Measurements from ENCODE around the gene ADAMTSL3. TPM values are rescaled to one million over a fixed set of nuclear protein-coding genes. Genes with fewer than 3 reads are reported as not detected.

ADAMTSL3 gene
- total and polyA plus RNA-seq, 2 of the 8 experiments (the other 6 are each of a cell fraction or from before 2014, with no cell fraction given) = 0.35 to 1.4 TPM

DNA sequence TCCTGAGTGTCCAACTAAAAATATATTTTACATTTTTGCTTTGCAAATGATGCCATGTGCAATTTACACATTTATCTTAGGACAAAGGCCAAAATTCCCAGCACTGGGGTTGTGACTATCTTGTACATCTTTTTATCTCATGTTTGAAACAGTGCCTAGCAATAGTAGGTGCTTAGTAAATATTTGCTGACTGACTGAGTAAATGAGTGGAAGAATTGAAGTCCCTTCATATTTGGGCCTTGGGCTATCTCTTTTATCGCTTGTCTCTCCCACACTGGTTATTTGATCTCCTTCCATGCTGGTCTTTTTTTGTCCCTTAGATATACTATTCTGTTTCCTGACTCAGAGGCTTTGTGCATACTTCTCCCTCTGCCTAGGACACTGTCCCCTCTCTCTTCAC is 368.6 kb downstream of the ADAMTSL3 start:
- no peak overlapping the region for H2AK5ac ChIP-seq (ENCODE audit: low read depth, low read length)
- no peak for DNase-seq (ENCODE audit: low read depth in 1 of 2, low spot score in 2 of 2)
- H3K9ac ChIP-seq (replicated peaks in 1 of 4; ENCODE audit: extremely low read depth in 1 of 4, low read depth in 3 of 4, low read length in 3 of 4) = no peak overlapping the region
- no peak overlapping the region for H3K4ac ChIP-seq (replicated peaks; ENCODE audit: insufficient read length, low read depth, low read length)
- no peak overlapping the region for H3K4me2 ChIP-seq (ENCODE audit: insufficient read depth in 1 of 2, low read depth in 2 of 2, low read length in 2 of 2)
- H4K91ac ChIP-seq (replicated peaks; ENCODE audit: insufficient read length, low read length) = no peak overlapping the region
- H3K56ac ChIP-seq (replicated peaks; ENCODE audit: insufficient read length, low read depth, low read length) = no peak overlapping the region
- no peaks in the 10 kb centered on the region for H4K20me1 ChIP-seq (replicated peaks in 1 of 2; ENCODE audit: control insufficient read depth in 1 of 2, insufficient read depth in 2 of 2, low read length in 2 of 2)
- no peak overlapping the region for H3K18ac ChIP-seq (ENCODE audit: extremely low read depth, low read length)
- WGBS, 2 experiments (ENCODE audit: extremely low coverage in 1 of 2, insufficient coverage in 1 of 2, insufficient read length in 1 of 2, insufficient replicate concordance in 2 of 2, low coverage in 1 of 2, low lambda C conversion rate in 2 of 2, missing lambda C conversion rate in 1 of 2) = 94% methylated on average over 1 of the region's 1 CpG; no CpG with 5 or more reads in 1 of the 2 experiments
- no peak overlapping the region for H2BK15ac ChIP-seq (ENCODE audit: low read length)
- no peak overlapping the region for H4K5ac ChIP-seq (ENCODE audit: insufficient read length, low read depth, low read length)
- no peak overlapping the region for H2BK120ac ChIP-seq (replicated peaks; ENCODE audit: low read depth, low read length)
- no peak overlapping the region for H2BK20ac ChIP-seq (ENCODE audit: low read length)
- no peaks in the 10 kb centered on the region for H3K4me1 ChIP-seq (replicated peaks in 1 of 4; ENCODE audit: control insufficient read depth in 3 of 4, insufficient read depth in 4 of 4, low read length in 3 of 4)
- no peak overlapping the region for H4K8ac ChIP-seq (ENCODE audit: extremely low read depth, insufficient read depth, low read length)
- no peaks in the 10 kb centered on the region for H3K36me3 ChIP-seq (ENCODE audit: control insufficient read depth in 2 of 4, insufficient read depth in 4 of 4, low read length in 3 of 4)
- no peak overlapping the region for H2AFZ ChIP-seq (ENCODE audit: low read length)
- H3K79me1 ChIP-seq (ENCODE audit: low read depth, low read length) = no peaks in the 10 kb centered on the region
- H2BK12ac ChIP-seq (ENCODE audit: low read depth, low read length) = no peak overlapping the region
- H3K27me3 ChIP-seq (replicated peaks in 1 of 4; ENCODE audit: control insufficient read depth in 3 of 4, extremely low read depth in 1 of 4, insufficient read depth in 3 of 4, low read length in 3 of 4) = no peaks in the 10 kb centered on the region
- H3K27ac ChIP-seq (ENCODE audit: low read depth, low read length) = no peak overlapping the region
- H3K9me3 ChIP-seq (ENCODE audit: insufficient read depth in 2 of 2, low read depth in 1 of 2, low read length in 1 of 2) = no peaks in the 10 kb centered on the region; a peak in 1 of 4 replicates
- no peaks in the 10 kb centered on the region for H3K79me2 ChIP-seq (ENCODE audit: control insufficient read depth in 1 of 2, insufficient read depth in 2 of 2, low read length in 2 of 2)
- H3K23me2 ChIP-seq (ENCODE audit: low read depth, low read length) = no peaks in the 10 kb centered on the region; the same call in 1 of the 2 replicates
- H2BK5ac ChIP-seq (ENCODE audit: low read depth, low read length) = no peak overlapping the region
- ChIA-PET CTCF (ENCODE audit: partially characterized antibody) (interaction anchor here (1.0 to 4.8 kb wide), 6 partner anchors 12 to 287 kb away, joined by 3 to 52 read pairs (median 4); no protein-coding TSS in a partner anchor), POLR2A (ENCODE audit: partially characterized antibody) (no interaction called here)
- TF ChIP-seq, protein P1, sequence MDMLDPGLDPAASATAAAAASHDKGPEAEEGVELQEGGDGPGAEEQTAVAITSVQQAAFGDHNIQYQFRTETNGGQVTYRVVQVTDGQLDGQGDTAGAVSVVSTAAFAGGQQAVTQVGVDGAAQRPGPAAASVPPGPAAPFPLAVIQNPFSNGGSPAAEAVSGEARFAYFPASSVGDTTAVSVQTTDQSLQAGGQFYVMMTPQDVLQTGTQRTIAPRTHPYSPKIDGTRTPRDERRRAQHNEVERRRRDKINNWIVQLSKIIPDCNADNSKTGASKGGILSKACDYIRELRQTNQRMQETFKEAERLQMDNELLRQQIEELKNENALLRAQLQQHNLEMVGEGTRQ (IDR thresholded peaks at IDR 0.05; ENCODE audit: low read length) = no peak
- no peak for TF ChIP-seq SIN3A (conservative IDR thresholded peaks at IDR 0.05 in 1 of 2, IDR thresholded peaks at IDR 0.05 in 1 of 2; ENCODE audit: low read depth in 1 of 2, low read length in 2 of 2)
- no peak for TF ChIP-seq RFX5 (IDR thresholded peaks at IDR 0.05; ENCODE audit: borderline replicate concordance, low read depth, low read length)
- no peak for TF ChIP-seq SAP30 (IDR thresholded peaks at IDR 0.05; ENCODE audit: insufficient read depth, insufficient replicate concordance, low read length)
- FAIRE-seq = no peak
- no peak overlapping the region for H3K14ac ChIP-seq (ENCODE audit: insufficient read length)
- no peak overlapping the region for H3K23ac ChIP-seq (ENCODE audit: insufficient read length)
- H3K4me3 ChIP-seq (ENCODE audit: extremely low read depth in 1 of 4, insufficient read depth in 2 of 4, low read depth in 3 of 4, low read length in 4 of 4) = no peak overlapping the region
